Urothelium cell line (cell line): ENCODE results near the gene FOXD4L6.
"Not testable (repeated sequence)": the region's sequence is repeated elsewhere in the genome, so short reads cannot be mapped to it uniquely, and the experiment has no call there.

Experiments used
- DNase-seq: peaks from one replicate; pipeline ENCODE4 v3.0.0; 2011; ENCODE audit warnings: low spot score, mixed read lengths
- FAIRE-seq: peaks from 2 replicates; lab custom pipeline; 2011; peaks lifted over from hg19 to GRCh38; lab: Jason Lieb, UNC

Gene FOXD4L6

DNA sequence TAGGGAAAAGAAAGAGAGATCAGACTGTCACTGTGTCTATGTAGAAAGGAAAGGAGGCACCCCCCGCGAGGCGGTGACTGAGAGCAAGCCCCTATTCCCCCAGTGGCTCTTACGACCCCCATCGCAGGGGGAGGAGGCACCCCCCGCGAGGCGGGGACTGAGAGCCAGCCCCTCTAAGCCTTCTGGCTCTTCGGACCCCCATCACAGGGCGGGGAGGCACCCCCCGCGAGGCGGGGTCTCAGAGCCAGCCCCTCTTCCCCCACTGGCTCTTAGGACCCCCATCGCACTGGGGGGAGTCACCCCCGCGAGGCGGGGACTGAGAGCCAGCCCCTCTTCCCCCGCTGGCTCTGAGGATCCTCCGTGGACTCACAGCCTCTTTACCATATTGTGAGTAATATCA, 23.9 kb downstream of the FOXD4L6 start:
- DNase-seq, FAIRE-seq: not testable (repeated sequence)

DNA sequence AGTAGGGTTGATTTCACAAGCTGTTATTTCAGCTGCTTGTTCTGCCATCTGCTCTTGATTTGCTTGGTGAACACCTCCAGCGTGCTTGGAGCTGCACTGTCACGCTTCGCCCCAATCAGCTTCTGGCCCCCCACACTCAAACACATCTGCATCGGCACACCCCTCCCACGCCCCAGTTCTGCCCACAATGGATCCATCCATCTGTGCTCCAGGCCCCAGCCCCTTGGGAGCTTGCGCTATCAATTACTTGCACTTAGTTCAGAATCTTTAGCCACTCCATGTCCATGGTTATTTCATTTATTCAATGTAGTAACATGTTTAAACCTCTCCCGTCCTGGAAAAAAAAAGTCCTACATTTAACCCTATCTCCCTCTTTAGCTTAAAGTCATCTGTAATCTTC, 28.0 kb downstream of the FOXD4L6 start:
- DNase-seq, FAIRE-seq: not testable (repeated sequence)

DNA sequence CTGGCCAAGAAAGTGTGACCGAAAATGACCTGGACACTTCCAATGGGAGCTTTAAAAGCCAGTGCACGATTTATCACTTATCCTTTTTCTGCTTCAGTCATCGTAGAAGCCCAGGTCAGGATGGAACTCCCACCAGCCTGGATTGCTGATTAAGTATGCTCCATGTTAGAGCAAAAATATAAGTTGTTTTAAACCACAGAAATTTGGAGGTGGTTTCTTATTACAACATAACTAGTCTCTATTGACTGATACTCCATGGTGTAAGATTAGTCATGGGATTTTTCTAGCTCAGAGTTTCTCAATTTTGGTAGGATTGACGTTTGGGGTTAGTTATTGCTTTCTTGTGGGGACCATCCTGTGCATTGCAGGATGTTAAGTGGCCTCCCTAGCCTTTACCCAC, 29.7 kb downstream of the FOXD4L6 start:
- not testable (repeated sequence) for DNase-seq, FAIRE-seq

DNA sequence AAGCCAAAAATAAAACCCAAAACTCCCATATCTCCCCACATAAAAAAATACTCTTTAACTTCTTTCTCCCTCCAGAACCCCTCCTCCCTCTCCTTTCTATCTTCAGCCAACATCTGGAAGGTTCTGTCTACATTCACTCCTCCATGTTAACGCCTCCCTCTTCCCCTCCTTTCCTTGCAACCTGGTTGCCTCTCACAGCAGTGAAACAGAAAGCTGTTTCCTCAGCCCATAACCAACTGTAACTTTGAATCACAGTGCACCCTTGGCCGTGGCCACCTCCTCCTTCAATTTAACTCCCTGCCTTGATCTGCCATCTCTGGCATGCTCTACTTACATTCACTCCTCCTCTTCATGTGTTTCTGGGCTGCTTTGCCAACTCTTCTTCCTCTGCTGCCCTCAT, 33.4 kb downstream of the FOXD4L6 start:
- DNase-seq, FAIRE-seq: not testable (repeated sequence)

DNA sequence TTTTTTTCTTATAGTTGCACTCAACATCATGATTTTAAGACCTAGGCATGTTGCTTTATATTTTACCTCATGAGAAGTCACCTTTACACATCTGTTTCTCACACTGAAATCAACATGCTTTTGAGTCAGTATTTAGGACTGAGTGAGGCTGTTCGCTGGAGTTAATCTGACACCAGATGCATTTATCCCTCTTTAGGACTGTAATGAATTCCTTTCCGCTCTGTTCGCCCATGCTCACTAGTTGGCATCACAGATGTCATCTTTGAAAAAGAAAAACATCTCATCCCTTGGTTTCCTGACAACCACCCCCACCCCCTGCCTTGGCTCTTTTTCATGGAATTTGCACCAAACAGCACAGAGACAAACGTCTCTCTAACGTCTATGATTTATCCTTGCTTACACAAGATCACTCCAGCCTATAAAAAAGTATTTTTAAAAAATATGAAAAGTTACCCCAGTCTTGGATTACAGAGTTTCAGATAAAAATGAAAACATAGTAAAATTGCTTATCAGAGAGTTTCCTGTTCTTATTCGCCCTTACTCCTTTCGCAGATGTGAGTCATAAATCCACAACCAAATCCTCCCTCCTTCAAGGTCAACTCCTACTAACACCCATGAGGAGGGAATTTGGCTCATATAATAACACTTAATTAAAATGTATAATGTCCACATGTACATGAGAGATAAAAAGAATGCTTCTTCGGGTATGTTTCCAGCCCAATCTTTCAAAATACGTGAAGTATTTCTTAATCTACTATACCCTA, 34.3 kb downstream of the FOXD4L6 start:
- not testable (repeated sequence) for FAIRE-seq, DNase-seq

DNA sequence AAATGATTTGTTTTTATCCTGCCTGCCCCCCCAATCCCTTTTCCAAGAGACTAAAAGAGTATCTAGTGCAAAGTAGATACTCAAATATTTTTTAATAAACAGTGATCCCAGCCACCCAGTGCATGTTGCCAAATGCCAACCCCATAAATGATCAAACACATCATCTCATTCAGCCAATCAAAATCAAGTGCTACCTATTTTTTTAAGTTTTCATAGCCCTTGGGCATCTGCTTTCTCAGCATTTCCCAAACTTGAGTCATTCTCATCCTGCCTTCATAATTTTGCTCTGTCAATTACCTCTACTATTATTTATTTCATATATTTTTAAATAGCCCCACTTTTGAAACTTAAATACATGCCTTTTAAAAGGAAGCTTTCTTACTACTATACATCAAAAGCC, 37.6 kb downstream of the FOXD4L6 start:
- not testable (repeated sequence) for FAIRE-seq, DNase-seq

DNA sequence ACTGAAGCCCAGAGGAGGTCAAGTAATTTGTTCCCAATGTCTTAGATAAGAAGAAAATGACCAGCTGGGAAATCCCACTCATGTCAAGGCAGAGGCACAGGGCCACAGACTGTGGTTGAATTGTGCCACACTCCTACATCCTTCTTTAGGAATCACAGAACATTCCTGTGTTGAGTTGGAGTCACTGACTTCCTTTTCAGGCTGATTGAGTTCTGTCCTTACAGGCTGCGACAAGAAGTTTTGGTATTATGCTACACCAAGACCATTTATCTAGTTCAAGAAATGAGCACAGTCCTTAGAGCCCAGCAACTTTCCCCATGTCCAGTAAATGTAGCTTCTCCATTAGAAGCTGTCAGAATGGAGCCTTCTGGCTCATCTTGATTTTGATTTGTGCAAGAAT, 38.1 kb downstream of the FOXD4L6 start:
- not testable (repeated sequence) for FAIRE-seq, DNase-seq

DNA sequence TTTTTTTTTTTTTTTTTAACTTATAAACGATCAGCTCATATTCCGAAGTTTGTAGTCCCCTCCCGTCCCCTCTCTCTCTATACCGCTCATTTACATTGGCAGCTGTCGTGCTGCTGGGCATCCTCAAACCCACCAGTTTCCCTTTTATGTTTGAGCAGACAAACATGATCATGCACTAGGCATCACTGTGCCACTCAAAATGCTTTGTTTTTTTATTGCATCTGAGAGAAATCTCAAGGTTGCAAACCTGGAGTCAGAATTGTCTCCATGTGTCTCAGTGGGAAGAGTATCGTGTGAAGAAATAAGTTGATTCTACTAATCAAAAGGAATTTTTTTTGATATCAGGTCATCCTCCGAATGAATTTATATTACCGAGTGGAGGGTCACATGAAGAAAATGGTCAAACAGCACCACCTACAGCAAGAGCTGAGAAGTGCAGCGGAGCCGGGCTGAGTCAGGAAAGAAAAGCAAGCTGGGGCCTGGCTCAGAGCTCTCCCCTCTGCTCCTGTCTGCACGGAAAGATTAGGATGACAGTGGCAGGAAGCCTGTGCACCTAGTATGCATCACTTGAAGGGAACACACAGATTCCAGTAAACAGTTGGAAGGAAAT, 39.9 kb downstream of the FOXD4L6 start:
- not testable (repeated sequence) for FAIRE-seq, DNase-seq

DNA sequence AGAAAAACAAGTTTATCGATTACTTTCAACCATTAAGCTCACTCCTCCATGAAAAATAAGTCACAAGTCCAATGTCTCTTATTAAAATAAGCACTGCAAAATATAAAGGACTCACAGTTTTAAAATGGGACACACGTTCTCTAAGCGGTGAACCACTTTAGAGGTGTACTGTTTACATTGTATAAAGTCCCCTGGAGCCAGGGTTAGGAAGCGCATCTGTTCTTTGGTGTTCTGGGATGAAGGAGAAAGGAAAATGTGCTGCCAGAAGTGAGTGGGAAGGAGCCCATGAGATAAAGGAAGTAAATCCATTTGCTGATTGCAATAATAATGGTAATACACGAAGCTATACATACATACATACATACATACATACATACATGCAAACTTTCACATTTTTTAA, 40.6 kb downstream of the FOXD4L6 start:
- not testable (repeated sequence) for DNase-seq, FAIRE-seq

DNA sequence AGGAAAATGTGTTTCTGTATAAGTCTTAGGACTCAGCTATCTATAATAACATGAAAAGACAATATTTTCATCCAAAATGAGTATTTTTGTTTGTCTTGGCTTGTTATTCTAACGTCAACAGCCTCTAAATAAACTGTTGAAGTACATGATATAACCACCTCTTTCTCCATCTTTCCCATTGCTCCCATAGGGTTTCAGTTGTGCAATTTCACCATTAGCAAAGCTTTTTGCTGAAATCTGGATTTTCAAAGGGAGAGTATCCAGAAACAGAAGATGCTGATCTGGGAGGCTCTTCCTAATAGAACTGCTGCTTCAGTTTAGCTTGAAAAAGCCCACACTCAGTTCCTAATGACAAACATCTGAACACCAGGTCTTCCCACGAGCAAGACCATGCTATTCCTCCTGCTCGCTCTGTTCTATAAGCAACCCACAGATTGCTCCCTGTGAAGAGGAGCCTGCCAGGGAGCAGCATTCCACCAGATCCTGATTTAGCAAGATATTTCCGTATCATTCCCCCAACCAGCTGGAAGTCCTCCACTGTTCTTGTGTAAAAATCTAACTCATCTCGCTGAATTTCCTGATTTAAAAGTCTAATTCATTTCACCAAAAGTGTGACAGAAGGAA, 41.2 kb downstream of the FOXD4L6 start:
- not testable (repeated sequence) for FAIRE-seq, DNase-seq

DNA sequence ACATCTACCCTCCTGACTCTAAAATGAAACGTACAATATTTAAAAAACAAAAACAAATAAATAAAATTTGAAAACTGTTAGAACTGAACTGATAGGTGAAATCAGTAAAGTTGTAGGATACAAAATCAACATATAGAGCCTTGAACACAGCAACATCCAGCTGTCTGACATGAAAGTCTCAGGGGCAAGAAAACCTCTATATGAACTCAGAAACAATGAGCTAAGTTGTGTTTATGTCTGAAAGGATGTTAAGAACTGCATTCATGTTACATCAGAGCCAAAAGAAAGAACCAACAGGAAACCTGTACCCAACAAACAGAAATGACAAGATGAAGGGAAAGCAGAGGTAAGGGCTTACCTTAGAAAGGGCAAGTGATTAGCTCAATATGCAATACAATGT, 41.8 kb downstream of the FOXD4L6 start:
- FAIRE-seq, DNase-seq: not testable (repeated sequence)

DNA sequence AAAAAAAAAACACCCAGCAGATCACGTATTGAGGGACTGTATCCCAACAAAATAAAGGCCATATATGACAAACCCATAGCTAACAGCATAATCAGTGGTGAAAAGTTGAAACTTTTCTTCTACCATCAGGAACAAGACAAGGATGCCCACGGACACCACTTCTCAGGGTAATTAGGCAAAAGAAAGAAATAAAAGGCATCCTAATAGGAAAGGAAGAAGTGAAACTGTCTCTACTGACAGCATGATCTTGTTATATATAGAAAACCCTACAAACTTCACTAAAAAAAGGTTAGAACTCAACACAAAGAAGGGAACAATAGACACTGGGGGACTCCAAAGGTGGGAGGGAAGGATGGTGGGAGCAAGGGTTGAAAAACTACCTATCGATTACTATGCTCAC, 42.3 kb downstream of the FOXD4L6 start:
- DNase-seq, FAIRE-seq: not testable (repeated sequence)

DNA sequence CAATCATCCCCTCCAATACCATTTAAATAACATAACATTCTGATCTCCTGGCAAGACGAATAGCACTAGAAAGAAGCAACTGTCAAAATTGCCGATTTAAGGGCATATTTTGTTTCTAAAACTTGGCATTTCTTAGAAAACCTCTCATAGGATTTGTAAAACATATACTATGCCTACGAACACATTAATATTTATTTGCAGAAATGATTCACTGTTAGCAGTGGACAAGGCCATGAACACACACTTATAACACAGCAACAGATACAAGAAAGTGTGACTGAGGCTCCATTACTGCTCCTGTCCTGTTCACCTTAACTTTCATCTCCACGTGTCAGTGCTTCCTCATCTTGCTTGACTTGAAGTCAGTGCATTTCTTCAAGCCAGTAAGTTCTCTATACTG, 46.1 kb downstream of the FOXD4L6 start:
- DNase-seq, FAIRE-seq: not testable (repeated sequence)

DNA sequence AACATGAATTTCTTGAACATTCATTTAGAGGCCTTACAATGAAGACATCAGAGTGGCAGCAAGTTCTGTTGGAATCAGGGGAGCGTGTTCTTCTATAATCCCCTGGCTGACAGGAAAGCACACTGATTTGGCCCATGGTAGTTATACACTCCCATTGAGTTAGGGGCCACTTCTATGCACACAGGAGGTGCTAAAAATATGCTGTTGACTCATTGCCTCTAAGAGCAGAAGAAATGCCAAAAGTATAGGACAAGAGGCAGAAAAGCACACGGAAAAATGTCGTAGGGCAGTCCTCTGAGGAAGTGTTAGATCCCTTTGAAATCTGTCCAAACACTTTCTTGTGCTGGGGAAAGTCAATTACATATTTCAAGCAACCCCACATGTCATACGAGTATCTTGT, 49.0 kb downstream of the FOXD4L6 start:
- not testable (repeated sequence) for FAIRE-seq

DNA sequence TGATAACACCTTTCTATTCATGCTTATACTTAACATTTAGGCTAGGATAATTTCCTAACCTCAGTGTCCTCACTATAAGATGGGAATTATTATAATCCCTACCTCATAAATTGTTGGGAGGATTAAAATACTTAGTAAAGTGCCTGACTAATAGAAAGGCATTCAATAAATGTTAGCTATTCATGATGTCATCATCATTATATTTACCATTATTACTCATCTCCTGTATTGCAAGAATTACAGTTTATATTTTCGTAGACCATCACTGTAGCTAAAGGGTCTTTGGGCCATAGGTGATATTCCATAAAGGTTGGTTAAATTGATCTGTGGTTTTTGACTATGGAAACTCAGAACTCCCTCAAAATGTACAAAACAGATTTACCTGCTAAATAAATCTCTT, 50.9 kb downstream of the FOXD4L6 start:
- not testable (repeated sequence) for DNase-seq, FAIRE-seq

More for the DNA sequence above, 49.0 kb downstream of the FOXD4L6 start:
- not testable (repeated sequence) for DNase-seq
